Neuronal stem cell (in vitro differentiated cells): ENCODE measurements around the gene RSPH10B.
"Not testable (repeated sequence)": the region's sequence is repeated elsewhere in the genome, so short reads cannot be mapped to it uniquely, and the experiment has no call there.

Experiments
- DNase-seq: peaks from one replicate; pipeline ENCODE4 v3.0.0-alpha.2; 2013; ENCODE audit warnings: low spot score
- H2AFZ ChIP-seq: one replicate; pipeline ENCODE4 v1.6.1; 2013; ENCODE audit warnings: mild to moderate bottlenecking, low read length, inconsistent platforms
- H2AK5ac ChIP-seq: 2 replicates; pipeline ENCODE4 v1.6.1; 2013; ENCODE audit warnings: low read depth, mild to moderate bottlenecking, inconsistent platforms, low read length, moderate library complexity, mixed read lengths
- H2BK120ac ChIP-seq: 2 replicates; pipeline ENCODE4 v1.6.1; 2013; ENCODE audit warnings: low read depth, mild to moderate bottlenecking, inconsistent platforms, low read length, moderate library complexity, mixed read lengths
- H2BK12ac ChIP-seq: one replicate; pipeline ENCODE4 v1.6.1; 2013; ENCODE audit warnings: low read length, inconsistent platforms
- H2BK15ac ChIP-seq: 2 replicates; pipeline ENCODE4 v1.6.1; 2013; ENCODE audit warnings: mild to moderate bottlenecking, low read length, inconsistent platforms, mixed read lengths
- H2BK5ac ChIP-seq: one replicate; pipeline ENCODE4 v1.6.1; 2013; ENCODE audit warnings: inconsistent platforms, mild to moderate bottlenecking, low read length, moderate library complexity
- H3K14ac ChIP-seq: one replicate; pipeline ENCODE4 v1.6.1; 2013; ENCODE audit warnings: low read length, inconsistent platforms
- H3K18ac ChIP-seq: 2 replicates; pipeline ENCODE4 v1.6.1; 2013; ENCODE audit warnings: low read length, inconsistent platforms
- H3K23ac ChIP-seq: 2 replicates; pipeline ENCODE4 v1.6.1; 2013; ENCODE audit warnings: low read depth, mild to moderate bottlenecking, mixed read lengths, low read length, inconsistent platforms; ENCODE audit not compliant: poor library complexity
- H3K27ac ChIP-seq: replicated peaks from 3 replicates; pipeline ENCODE4 v1.5.1; 2013; ENCODE audit warnings: low read length, inconsistent platforms
- H3K27me3 ChIP-seq, 3 experiments: 2 replicates each; pipeline ENCODE4 v1.6.1; 2013; ENCODE audit warnings: low read length in 3 of 3, mild to moderate bottlenecking in 2 of 3, inconsistent platforms in 1 of 3, low read depth in 1 of 3, mixed read lengths in 1 of 3, moderate library complexity in 1 of 3; ENCODE audit not compliant: control insufficient read depth in 3 of 3, insufficient read depth in 3 of 3
- H3K36me3 ChIP-seq, 2 donors: replicated peaks in 1 of 2; 2 replicates each; pipeline ENCODE4 v1.6.1; 2013; ENCODE audit warnings: low read length in 2 of 2; ENCODE audit not compliant: control insufficient read depth in 2 of 2, insufficient read depth in 2 of 2
- H3K4ac ChIP-seq: 2 replicates; pipeline ENCODE4 v1.6.1; 2013; ENCODE audit warnings: inconsistent platforms, mild to moderate bottlenecking, low read length, moderate library complexity
- H3K4me1 ChIP-seq, 2 donors: 1 replicate in 1 of 2; 2 replicates in 1 of 2; pipeline ENCODE4 v1.6.1; 2013; ENCODE audit warnings: low read length in 2 of 2, low read depth in 1 of 2; ENCODE audit not compliant: control insufficient read depth in 2 of 2, insufficient read depth in 1 of 2
- H3K4me2 ChIP-seq: one replicate; pipeline ENCODE4 v1.6.1; 2013; ENCODE audit warnings: mild to moderate bottlenecking, low read length, inconsistent platforms; ENCODE audit not compliant: insufficient read depth, poor library complexity, severe bottlenecking
- H3K4me3 ChIP-seq, 2 donors: 2 replicates each; pipeline ENCODE4 v1.5.1; 2013; ENCODE audit warnings: low read length in 2 of 2, mild to moderate bottlenecking in 2 of 2, inconsistent platforms in 1 of 2, moderate library complexity in 1 of 2
- H3K79me1 ChIP-seq: one replicate; pipeline ENCODE4 v1.6.1; 2013; ENCODE audit warnings: low read depth, mild to moderate bottlenecking, inconsistent platforms, low read length, moderate library complexity
- H3K9ac ChIP-seq: one replicate; pipeline ENCODE4 v1.6.1; 2013; ENCODE audit warnings: mild to moderate bottlenecking, low read depth, low read length, inconsistent platforms; ENCODE audit not compliant: poor library complexity
- H3K9me3 ChIP-seq, 2 donors: replicated peaks in 1 of 2; 2 replicates each; pipeline versions ENCODE3 to v1.6.1; 2013; ENCODE audit warnings: low read length in 2 of 2, mild to moderate bottlenecking in 2 of 2, inconsistent platforms in 1 of 2, low read depth in 1 of 2, mixed read lengths in 1 of 2, moderate library complexity in 1 of 2; ENCODE audit not compliant: control insufficient read depth in 2 of 2, insufficient read depth in 1 of 2
- H4K8ac ChIP-seq: one replicate; pipeline ENCODE4 v1.6.1; 2013; ENCODE audit warnings: low read depth, mild to moderate bottlenecking, inconsistent platforms, low read length, moderate library complexity
- H4K91ac ChIP-seq: one replicate; pipeline ENCODE4 v1.6.1; 2013; ENCODE audit warnings: low read length, low read depth, mild to moderate bottlenecking, inconsistent platforms; ENCODE audit not compliant: poor library complexity
- WGBS, 2 donors: extraction: QIAGEN DNeasy Blood & Tissue Kit; methylation state at CpG; one replicate each; pipeline ENCODE4 v1.1.7; 2013; ENCODE audit warnings: missing lambda C conversion rate in 2 of 2, mixed read lengths in 1 of 2; ENCODE audit not compliant: insufficient read length in 2 of 2, insufficient replicate concordance in 1 of 2; ENCODE audit errors: extremely low coverage in 2 of 2; 5-methylcytosine and 5-hydroxymethylcytosine counted together

Gene RSPH10B

DNA sequence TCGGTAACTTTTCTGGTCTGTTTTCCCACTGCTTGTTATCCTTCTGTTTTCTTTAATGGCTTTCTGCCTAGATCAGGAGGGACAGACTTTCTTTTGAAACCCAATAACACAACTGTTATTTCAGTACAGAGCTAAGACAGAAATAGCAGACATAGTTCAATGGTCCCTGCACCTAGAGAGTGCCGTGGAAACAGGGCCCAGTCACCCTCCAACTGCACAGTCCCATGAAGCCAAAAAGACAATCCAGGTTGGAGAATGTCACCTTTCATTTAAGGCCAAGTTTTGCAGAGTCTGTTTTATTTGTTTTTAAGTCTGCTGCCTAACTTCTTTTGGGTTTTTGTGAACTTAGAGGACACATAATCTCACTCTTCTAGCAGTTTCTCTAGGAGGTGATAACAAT, 41.1 kb upstream of the RSPH10B start:
- Histone ChIP-seq H3K4me2 (no peak overlapping the region), H2BK15ac (no peak overlapping the region), H3K36me3 (peaks cover 14 to 56% of the 10 kb centered on the region in 2 donors), H3K4ac (no peak overlapping the region), H3K79me1 (peaks cover 2% of the 10 kb centered on the region), H3K4me1 (no peaks in the 10 kb centered on the region), H3K9ac (no peak overlapping the region), H3K27ac (no peak overlapping the region), H2BK12ac (no peak overlapping the region), H3K27me3 (no peaks in the 10 kb centered on the region), H3K23ac (no peak overlapping the region), H2BK120ac (no peak overlapping the region), H3K18ac (no peak overlapping the region), H2AFZ (no peak overlapping the region), H3K4me3 (no peak overlapping the region), H3K9me3 (no peaks in the 10 kb centered on the region), H2BK5ac (no peak overlapping the region), H3K14ac (no peak overlapping the region), H4K91ac (no peak overlapping the region), H2AK5ac (no peak overlapping the region), H4K8ac (no peak overlapping the region)
- no CpG with 5 or more reads among the region's 2 CpGs for WGBS, 2 donors
- DNase-seq = no peak

DNA sequence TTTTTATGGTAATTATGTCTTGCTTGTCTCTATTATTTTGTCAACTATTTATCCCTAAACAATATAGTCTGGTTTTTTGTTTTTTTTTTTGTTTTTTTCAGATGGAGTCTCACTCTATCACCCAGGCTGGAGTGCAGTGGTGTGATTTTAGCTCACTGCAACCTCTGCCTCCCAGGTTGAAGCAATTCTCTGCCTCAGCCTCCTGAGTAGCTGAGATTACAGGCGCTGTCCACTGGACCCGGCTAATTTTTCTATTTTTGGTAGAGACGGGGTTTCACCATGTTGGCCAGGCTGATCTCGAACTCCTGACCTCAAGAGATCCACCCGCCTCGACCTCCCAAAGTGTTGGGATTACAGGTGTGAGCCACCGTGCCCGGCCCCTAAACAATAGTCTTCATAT, 39.9 kb upstream of the RSPH10B start:
- no CpG with 5 or more reads among the region's 8 CpGs for WGBS, 2 donors
- not testable (repeated sequence) for H2BK5ac ChIP-seq, H3K27ac ChIP-seq, H2BK120ac ChIP-seq, H3K27me3 ChIP-seq, H3K18ac ChIP-seq, H3K9ac ChIP-seq, H2AK5ac ChIP-seq, H3K79me1 ChIP-seq, H2AFZ ChIP-seq, H3K9me3 ChIP-seq, H3K23ac ChIP-seq, H2BK15ac ChIP-seq, H3K4me1 ChIP-seq, DNase-seq, H2BK12ac ChIP-seq, H4K91ac ChIP-seq, H4K8ac ChIP-seq, H3K14ac ChIP-seq, H3K4ac ChIP-seq
- Histone ChIP-seq H3K4me3 (peak overlapping the region in 1 of 2 donors; percentile 95), H3K4me2 (peak overlapping the region; percentile 25), H3K36me3 (peaks cover 7 to 50% of the 10 kb centered on the region in 2 donors)

DNA sequence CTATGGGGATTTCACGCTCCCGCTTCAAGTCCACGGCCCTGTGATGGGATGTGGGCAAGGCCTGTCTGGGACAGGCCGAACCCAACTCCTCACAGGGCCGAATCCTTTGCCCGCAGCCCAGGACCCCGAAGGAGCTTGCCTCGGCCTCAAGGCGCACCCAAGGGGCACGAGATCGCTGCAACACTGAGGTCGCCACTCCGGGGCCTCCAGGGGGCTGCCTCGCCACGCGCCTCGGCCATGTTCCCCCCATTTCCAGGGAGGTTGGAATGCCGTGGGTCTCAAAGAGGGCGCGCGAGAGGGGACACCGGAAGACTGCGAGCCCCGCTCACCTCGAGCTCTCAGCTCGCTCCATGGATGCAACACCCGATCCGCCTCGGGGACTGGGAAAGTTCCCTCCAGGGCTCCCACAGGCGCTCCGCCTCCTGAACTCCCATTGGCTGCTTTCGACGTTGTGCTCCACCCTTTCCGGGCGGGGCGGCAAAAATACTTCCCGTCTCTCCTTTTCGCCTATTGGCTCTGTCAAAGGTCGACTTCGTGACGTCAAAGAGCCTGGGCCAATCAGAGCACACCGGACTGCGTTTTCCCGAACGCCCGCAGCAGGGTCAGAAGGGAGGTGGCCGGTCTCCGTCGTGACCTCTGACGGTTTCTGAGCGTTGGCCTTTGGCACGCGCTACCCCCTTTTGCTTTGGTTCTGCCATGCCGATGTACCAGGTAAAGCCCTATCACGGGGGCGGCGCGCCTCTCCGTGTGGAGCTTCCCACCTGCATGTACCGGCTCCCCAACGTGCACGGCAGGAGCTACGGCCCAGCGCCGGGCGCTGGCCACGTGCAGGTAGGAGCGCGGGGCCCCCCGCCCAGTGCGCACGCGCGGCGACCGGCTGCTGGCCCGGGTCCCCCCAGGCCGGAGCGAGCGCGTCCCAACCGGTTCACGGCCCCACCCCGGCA, 38.5 kb upstream of the RSPH10B start, which contains the start of the genes AIMP2 and PMS2:
Gene AIMP2, plus strand, starts transcription at position 605 of the 944 bp plus-strand sequence. Its CDS starts 92 bp downstream, at position 697.
Gene PMS2, minus strand, starts transcription at position 382 of the 944 bp plus-strand sequence. Its CDS starts 30 bp downstream, at position 352.
- H4K8ac ChIP-seq = no peak within 1 kb of the TSS
- no peak within 1 kb of the TSS for H3K14ac ChIP-seq
- no peak within 1 kb of the TSS for H4K91ac ChIP-seq
- peak within 1 kb of the TSS; percentile 100 for H3K23ac ChIP-seq
- peak within 1 kb of the TSS; percentile 90 for H3K9ac ChIP-seq
- H2AK5ac ChIP-seq = no peak within 1 kb of the TSS
- H3K27me3 ChIP-seq = no peaks in the 10 kb centered on the region
- peak within 1 kb of the TSS; percentile 73 for H3K4me2 ChIP-seq
- H3K36me3 ChIP-seq = peaks cover 2 to 51% of the 10 kb centered on the region in 2 donors
- peak; percentile 99 for DNase-seq
- no peaks in the 10 kb centered on the region for H3K4me1 ChIP-seq
- H2BK5ac ChIP-seq = no peak within 1 kb of the TSS
- peak within 1 kb of the TSS; percentile 89 for H3K27ac ChIP-seq
- H3K4me3 ChIP-seq = peak within 1 kb of the TSS; percentile 95 to 99
- peak within 1 kb of the TSS; percentile 37 for H3K4ac ChIP-seq
- H2BK12ac ChIP-seq = no peak within 1 kb of the TSS
- no peak within 1 kb of the TSS for H2BK120ac ChIP-seq
- WGBS, 2 donors = no CpG with 5 or more reads among the region's 84 CpGs
- H2AFZ ChIP-seq = peak within 1 kb of the TSS; percentile 97
- H3K18ac ChIP-seq = peak within 1 kb of the TSS; percentile 96
- no peak within 1 kb of the TSS for H2BK15ac ChIP-seq
- H3K9me3 ChIP-seq = no peaks in the 10 kb centered on the region
- peaks cover 2% of the 10 kb centered on the region for H3K79me1 ChIP-seq
